T-helper 22 cell (primary cell): Measurements from ENCODE around the gene CHRNE.
A peak's percentile ranks its signal among the peaks of the same experiment; 100 is the strongest.
"Not testable (repeated sequence)": the region's sequence is repeated elsewhere in the genome, so short reads cannot be mapped to it uniquely, and the experiment has no call there.

ENCODE experiments used
- DNase-seq: peaks from one replicate; pipeline ENCODE4 v3.0.0-alpha.2; 2020; ENCODE audit warnings: low read depth

Gene CHRNE

GRCh38 chr17:4939796-4940554 is 37.1 kb upstream of the CHRNE start, which contains the start of the genes RNF167 and SLC25A11:
Gene RNF167 (plus strand): TSS chr17:4940268. CDS start chr17:4940910, 642 bp downstream.
Gene SLC25A11 (minus strand): TSS chr17:4940046. CDS start chr17:4939910, 136 bp downstream.
- DNase-seq: peak; percentile 96

- DNase-seq: no peak
Measured at GRCh38 chr17:4939546-4939795, 36.6 kb upstream of the CHRNE start.

GRCh38 chr17:4938688-4939545 is 36.0 kb upstream of the CHRNE start:
- no peak for DNase-seq

GRCh38 chr17:4938069-4938491 is 35.2 kb upstream of the CHRNE start:
- no peak for DNase-seq

GRCh38 chr17:4937553-4937952 is 34.7 kb upstream of the CHRNE start:
- DNase-seq: no peak

GRCh38 chr17:4936436-4936835 is 33.5 kb upstream of the CHRNE start:
- no peak for DNase-seq

- DNase-seq: no peak
Measured at GRCh38 chr17:4935650-4936049, 32.8 kb upstream of the CHRNE start.

GRCh38 chr17:4934173-4934979 is 31.5 kb upstream of the CHRNE start:
- no peak for DNase-seq

- DNase-seq: no peak
Measured at GRCh38 chr17:4933646-4934045, 30.7 kb upstream of the CHRNE start.

GRCh38 chr17:4932756-4933155 is 29.9 kb upstream of the CHRNE start:
- no peak for DNase-seq

- no peak for DNase-seq
Measured at GRCh38 chr17:4931963-4932362, 29.1 kb upstream of the CHRNE start, which contains the start of gene GP1BA. Gene GP1BA (plus strand): TSS chr17:4932277. CDS start chr17:4932605, 328 bp downstream.

GRCh38 chr17:4928881-4929280 is 26.0 kb upstream of the CHRNE start:
- DNase-seq: no peak

- DNase-seq: not testable (repeated sequence)
Measured at GRCh38 chr17:4926577-4927335, 23.9 kb upstream of the CHRNE start.

- no peak for DNase-seq
Measured at GRCh38 chr17:4921320-4921719, 18.4 kb upstream of the CHRNE start.

- no peak for DNase-seq
Measured at GRCh38 chr17:4920351-4921048, 17.6 kb upstream of the CHRNE start.

GRCh38 chr17:4919511-4920047 is 16.7 kb upstream of the CHRNE start:
- DNase-seq: no peak

GRCh38 chr17:4914551-4914950 is 11.7 kb upstream of the CHRNE start:
- not testable (repeated sequence) for DNase-seq

GRCh38 chr17:4913994-4914393 is 11.1 kb upstream of the CHRNE start:
- no peak for DNase-seq

- DNase-seq: peak; percentile 41
Measured at GRCh38 chr17:4908711-4909496, 6.0 kb upstream of the CHRNE start.

GRCh38 chr17:4908301-4908700 is 5.4 kb upstream of the CHRNE start:
- no peak for DNase-seq
